Activated CD8-positive, alpha-beta memory T cell treated with anti-CD3 and anti-CD28 coated beads, Interleukin-2, amount 50 U/mL, for 4 hours (primary cell): ENCODE results near the gene CAPS.

Source experiments
- DNase-seq: peaks from one replicate; pipeline ENCODE4 v3.0.0-alpha.2; 2020

Gene CAPS

GRCh38 chr19:5914946-5915781 lies 1.1 kb downstream of the CAPS start:
- DNase-seq, result no peak

- DNase-seq, result no peak
Measured at GRCh38 chr19:5915782-5916165, 1.7 kb downstream of the CAPS start.

- no peak for DNase-seq
Measured at GRCh38 chr19:5916181-5916708, 2.2 kb downstream of the CAPS start.

- no peak for DNase-seq
Measured at GRCh38 chr19:5917431-5918107, 3.5 kb downstream of the CAPS start.

GRCh38 chr19:5918463-5919079 lies 4.5 kb downstream of the CAPS start:
- no peak for DNase-seq

GRCh38 chr19:5921516-5922160 lies 7.6 kb downstream of the CAPS start:
- no peak for DNase-seq

GRCh38 chr19:5922161-5922545 lies 8.1 kb downstream of the CAPS start:
- no peak for DNase-seq

- no peak for DNase-seq
Measured at GRCh38 chr19:5923356-5923755, 9.3 kb downstream of the CAPS start.

GRCh38 chr19:5925830-5926427 lies 11.9 kb downstream of the CAPS start:
- DNase-seq, result no peak

GRCh38 chr19:5926641-5927440 lies 12.8 kb downstream of the CAPS start:
- no peak for DNase-seq

GRCh38 chr19:5927441-5927821 lies 13.4 kb downstream of the CAPS start:
- DNase-seq, result no peak

- no peak for DNase-seq
Measured at GRCh38 chr19:5929179-5929578, 15.1 kb downstream of the CAPS start.

GRCh38 chr19:5929625-5930024 lies 15.6 kb downstream of the CAPS start:
- DNase-seq, result no peak

GRCh38 chr19:5931251-5931650 lies 17.2 kb downstream of the CAPS start:
- no peak for DNase-seq

- DNase-seq, result no peak
Measured at GRCh38 chr19:5932146-5932545, 18.1 kb downstream of the CAPS start.

- DNase-seq, result no peak
Measured at GRCh38 chr19:5932609-5933262, 18.7 kb downstream of the CAPS start.

GRCh38 chr19:5933391-5934068 lies 19.5 kb downstream of the CAPS start:
- no peak for DNase-seq

GRCh38 chr19:5934069-5934401 lies 20.0 kb downstream of the CAPS start:
- DNase-seq, result no peak

- DNase-seq, result no peak
Measured at GRCh38 chr19:5934774-5935472, 20.9 kb downstream of the CAPS start.
